Stimulated activated CD8-positive, alpha-beta memory T cell treated with anti-CD3 and anti-CD28 coated beads, Interleukin-12 subunit alpha, Interleukin-12 subunit beta, amount 100 ng/mL, for 24 hours (primary cell): ENCODE results near the gene TNFSF8.

Experiments
- DNase-seq: peaks from one replicate; pipeline ENCODE4 v3.0.0-alpha.2; 2020; ENCODE audit errors: extremely low read depth

Gene TNFSF8

DNA sequence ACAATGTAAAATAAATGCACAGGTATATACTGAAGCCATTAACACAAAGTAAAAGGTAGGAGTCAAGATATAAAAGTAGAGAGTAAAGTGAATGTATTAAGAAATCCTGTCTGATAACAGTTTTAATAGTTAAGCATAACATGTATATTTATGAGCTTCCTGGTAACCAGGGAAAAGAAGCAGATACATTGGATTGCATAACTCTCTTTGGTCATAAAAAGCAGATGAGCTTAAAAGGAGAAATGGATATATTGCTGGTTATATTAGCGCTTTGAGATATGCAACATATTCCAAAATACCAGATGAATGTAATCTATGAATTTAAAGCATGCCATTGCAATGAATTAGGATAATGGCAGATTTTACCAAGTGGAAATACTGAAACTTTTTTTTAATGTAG, 6.2 kb upstream of the TNFSF8 start:
- DNase-seq = no peak

DNA sequence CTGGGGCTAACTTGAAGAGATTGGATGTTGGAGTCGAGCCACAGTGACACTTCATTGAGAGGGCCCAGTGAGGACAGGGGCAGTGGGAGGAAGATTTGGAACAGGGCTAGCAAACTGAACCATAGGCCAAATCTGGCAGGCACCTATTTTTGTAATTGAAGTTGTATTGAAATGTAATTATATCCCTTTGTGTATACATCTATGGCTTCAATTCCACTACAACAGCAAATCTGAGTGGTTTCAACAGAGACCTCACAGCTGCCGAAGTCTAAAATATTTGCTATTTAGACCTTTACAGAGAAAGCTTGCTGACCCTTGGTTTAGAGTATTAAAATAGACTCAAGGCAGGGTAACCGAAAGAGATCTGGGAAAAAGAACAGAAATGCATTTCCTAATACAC, 4.7 kb upstream of the TNFSF8 start:
- DNase-seq = no peak

DNA sequence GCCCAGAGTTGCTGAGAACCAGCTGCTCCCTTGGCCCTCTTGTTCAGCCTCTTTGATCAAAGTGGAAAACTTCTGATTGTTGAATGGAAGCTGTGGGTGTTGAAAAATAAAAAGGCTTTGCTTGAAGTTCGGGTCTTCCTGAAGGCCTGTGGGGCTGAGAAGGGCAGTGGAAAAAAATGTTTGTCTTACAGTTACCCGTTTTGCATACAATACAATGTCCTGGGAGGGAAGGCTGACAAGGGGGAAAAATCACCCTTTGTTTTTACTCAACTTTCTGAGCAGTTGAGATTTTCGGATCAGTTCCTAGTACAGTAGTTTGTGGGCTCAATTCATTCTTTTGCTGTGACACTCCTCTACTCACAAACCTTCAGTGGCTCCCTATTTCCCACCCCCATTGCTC, 2.1 kb upstream of the TNFSF8 start:
- DNase-seq = no peak

DNA sequence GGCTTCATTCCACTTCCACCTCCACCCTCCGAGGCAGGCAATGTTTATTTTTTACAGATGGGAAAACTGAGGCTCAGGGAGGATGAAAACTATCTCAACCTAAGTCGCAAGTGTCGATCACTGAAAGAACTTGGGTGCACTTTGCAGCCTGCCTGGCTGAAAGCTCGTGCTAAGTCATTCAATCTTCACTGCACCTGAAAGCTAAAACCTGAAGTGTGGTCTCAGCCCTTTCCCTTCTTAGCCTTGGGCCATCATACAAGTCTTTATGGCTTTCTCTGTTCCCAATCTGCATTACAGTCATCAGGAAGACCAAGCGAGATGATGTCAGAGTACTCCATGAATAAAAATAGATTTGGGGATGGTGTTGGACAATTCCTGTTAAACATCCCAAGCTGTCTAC, 1.0 kb upstream of the TNFSF8 start:
- no peak for DNase-seq

GRCh38 chr9:114929201-114929600, 1.2 kb downstream of the TNFSF8 start:
- no peak for DNase-seq

DNA sequence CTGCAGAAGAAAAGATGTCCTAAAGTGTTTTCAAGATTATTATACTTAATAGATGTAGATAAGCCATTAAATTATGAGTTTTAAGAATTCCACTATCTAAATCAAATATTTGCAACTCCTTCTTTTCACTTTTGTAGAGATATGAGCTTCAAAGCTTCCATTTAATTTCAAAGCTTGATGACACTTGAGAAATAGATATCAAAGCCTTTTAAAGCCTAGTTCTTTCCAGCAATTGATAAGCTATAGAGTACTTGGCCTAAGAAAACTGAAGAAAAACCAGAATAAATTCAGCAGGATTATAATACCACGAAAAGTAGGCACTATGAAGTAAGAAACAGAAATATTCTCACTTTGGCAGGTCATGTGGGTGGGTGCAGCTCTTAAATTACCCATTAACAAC, 1.7 kb downstream of the TNFSF8 start:
- no peak for DNase-seq

DNA sequence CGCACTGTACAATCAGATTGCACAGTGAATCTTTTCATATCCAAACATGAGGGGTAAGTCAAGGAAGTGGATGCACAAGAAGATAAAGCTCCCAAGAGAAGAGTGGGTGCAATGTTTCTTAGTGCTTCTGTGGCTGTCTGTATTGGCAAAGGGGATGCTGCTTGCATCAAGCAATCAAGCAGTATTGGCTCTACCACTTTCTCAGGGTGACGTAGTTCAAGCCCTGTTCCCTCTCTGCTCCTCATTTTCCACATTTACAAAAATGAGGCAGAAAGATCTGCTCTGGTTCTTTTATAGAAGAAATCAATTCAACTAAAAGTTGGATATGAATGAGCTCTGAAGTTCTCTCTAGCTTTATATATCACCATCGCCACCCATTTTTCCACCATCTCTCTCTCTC, 2.3 kb downstream of the TNFSF8 start:
- no peak for DNase-seq

DNA sequence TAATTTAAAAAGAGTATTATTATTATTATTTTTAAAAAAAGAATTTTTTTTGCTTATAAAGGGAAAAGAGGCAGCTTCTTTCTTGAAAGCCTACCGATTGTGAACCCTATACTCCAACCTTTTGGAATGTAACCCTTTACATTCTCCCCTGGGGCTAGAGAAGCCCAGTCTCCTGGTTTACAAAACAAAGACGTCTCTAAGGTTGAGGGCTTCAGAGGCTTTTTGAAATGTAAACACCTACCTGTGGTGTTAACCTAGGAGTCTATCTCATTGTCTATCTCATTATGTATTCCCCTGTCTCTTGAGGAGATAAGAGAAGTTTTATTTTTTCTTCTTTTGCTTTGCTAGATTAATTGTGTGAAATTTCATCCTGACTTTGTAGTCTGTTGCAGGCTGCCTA, 4.7 kb downstream of the TNFSF8 start:
- DNase-seq = no peak

- DNase-seq = no peak
Measured at GRCh38 chr9:114925039-114925438, 5.4 kb downstream of the TNFSF8 start.

DNA sequence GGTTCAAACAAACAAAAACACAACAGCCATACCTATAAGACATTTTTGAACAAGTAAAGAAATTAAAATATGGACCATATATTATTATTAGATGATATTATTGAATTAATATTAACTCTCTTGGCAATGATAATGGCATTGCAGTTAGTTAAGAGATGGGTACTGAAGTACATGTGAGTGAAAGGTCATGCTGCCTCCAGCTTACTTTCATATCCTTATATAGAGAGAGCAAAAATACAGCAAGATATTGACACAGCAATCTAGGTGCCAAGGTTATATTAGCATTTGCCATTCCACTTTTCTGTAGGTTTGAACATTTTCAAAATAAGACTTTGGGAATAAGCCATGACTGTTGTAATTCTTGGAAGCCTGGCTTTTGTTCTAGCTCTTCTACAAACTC, 6.1 kb downstream of the TNFSF8 start:
- no peak for DNase-seq

DNA sequence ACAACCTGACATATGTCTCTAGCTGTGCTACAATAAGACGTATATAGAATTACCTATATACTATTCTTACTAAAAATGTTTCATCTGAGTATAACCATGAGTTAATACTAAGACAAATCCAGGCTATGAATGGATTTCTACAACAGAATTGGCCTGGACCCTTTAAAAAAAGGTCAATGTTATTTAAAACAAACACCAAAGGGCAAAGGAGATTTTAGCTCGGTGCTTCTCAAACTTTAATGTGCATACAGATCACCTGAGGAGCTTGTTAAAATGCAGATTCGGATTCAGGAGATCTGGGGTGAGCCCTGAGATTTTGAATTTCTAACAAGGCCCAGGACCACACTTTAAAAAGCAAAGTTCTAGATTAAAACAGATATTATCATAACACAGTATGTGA, 6.5 kb downstream of the TNFSF8 start:
- DNase-seq = no peak

DNA sequence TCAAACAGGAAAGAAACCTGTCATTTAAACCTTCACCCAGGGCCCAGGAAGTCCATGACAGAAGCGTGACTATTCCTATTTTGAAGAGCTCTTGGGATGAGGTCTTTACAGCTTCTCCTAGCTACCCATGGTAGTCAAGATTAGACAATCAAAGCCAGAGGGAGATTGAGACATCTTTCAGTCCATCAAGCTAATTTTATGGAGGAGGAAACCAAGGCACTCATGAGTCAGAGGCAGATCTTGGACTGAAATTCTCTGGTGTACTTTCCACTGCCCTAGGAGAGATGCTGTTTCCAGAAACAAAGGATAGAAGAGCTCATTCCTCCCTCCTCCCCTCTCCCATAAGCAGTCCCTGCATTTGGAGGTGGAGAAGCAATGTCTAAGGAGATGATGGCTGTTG, 9.2 kb downstream of the TNFSF8 start:
- DNase-seq = no peak

DNA sequence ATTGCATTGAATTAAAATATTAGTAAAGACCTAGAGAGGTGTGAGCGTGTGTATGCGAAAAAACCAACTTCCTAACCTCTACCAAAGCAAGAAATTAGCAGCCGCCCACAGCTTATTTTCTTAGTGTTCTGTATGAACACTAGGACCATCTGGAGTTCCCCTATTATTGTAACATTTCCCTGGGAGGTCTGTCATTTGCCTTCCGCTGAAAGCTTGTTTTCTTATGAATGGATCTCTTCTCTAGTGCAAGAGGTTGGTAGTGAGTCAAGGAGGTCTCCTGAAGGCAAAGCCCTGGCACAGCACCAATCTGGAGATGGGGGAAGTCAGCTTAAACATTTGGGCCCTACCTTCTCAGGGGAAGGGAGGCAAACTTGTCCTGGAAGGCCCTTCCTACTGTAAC, 10.8 kb downstream of the TNFSF8 start:
- no peak for DNase-seq

DNA sequence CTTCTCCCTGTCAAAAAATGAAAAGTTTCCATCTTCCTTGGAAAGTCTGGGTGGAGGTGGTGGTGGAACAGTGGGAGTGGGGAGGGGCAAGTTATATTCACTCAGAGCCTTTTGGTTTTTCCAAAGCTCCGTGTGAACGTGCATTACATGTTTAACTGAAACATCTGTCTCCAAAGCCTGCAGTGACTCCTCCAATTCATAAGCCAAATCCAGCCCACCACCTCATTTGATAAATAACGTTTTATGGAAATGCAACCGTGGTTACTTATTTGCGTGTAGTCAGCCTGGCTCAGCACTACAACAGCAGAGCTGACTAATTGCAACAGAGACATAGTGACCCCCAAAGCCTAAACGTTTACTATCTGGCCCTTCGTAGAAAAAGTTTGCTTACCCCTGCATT, 13.9 kb downstream of the TNFSF8 start:
- no peak for DNase-seq

GRCh38 chr9:114914139-114914538, 16.3 kb downstream of the TNFSF8 start:
- no peak for DNase-seq

DNA sequence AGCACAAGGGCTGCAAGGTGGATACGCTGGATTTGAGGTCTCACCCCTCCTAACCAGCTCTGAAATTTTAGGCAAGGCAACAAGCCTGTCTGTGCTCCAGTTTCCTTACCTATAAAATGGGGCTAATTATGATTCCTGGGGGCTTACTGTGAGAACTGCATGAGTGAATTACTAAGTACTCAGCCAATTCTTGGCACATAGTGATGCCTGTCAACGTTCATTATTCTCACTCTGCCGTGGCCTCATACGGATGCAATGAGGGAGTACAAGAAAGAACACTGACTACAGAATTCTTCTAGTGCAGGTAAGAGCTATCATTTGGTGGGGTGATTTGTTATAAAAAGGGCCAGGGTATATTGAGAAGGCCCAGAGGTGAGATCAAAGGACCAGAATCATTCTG, 16.7 kb downstream of the TNFSF8 start:
- DNase-seq = no peak

DNA sequence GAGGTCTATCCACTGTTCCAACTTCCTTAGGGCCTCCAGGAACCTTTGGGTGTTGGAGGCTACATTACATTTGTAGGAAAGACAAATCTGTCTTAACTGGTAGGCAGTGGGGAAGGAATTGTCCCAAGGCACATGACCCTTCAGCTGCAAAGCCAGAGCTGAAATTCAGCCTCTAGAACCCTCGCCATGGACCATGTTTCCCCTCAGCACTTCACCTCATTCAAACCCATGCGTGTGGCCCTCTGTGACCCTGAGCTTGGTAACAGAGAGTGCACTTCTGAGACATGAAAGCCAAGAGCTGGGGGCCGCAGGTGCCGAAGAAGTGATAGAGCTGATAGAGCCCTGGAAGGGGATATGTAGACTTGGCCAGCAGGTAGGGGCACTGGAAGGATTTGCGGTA, 17.2 kb downstream of the TNFSF8 start:
- no peak for DNase-seq

GRCh38 chr9:114911167-114911821, 19.1 kb downstream of the TNFSF8 start:
- no peak for DNase-seq

DNA sequence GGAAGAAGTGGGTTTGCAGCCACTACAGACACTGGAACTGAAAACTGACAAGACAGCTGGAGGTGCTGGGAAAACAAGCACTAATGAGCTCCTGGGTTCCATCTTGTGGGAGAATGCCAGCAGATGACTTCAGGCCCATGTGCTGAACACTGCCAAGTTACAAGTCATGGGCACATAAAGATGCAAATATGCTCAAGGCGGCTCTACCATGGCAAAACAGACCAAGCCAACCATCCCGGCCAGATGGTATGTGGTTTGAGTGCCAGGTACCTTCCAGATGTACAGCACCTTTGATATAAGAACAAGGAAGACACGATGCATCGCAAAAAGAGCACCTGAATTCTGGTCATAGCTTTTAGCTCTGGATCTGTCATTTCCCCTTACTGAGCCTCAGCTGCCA, 19.9 kb downstream of the TNFSF8 start:
- no peak for DNase-seq

- DNase-seq = no peak
Measured at GRCh38 chr9:114909661-114910060, 20.7 kb downstream of the TNFSF8 start.

GRCh38 chr9:114908805-114909448, 21.5 kb downstream of the TNFSF8 start:
- no peak for DNase-seq

DNA sequence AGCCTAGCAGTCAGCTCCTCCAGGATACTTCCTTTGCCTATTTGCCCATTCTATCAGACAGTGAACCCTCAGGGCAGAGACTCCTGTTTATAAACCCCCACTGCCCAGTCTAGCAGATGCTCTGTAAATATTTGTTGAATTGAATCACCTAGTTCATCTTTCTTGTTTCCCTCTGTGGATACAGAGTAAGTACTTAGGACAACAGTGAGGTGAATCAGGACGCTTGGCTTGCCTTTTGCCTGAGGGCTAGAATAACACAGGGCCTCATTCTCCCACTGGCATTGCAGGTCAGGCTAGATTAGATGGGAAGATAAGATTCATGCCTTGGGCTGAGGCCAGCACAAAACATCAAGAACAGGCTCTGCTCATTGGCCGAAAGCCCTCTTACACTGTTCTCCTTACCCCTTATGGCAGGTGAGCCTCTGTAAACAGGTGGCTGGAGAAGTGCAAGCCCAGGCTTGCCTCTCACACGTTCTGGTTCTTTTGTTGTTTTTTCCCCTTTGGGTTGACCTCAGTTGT, 22.2 kb downstream of the TNFSF8 start:
- DNase-seq = no peak

- DNase-seq = no peak
Measured at GRCh38 chr9:114906922-114907571, 23.3 kb downstream of the TNFSF8 start.
